Ishikawa (cell line): Measurements from ENCODE around the gene HFE.

ENCODE experiments used
- CEBPB ChIP-seq: IDR thresholded peaks from 2 replicates; pipeline ENCODE4 v1.6.1; 2012
- CREB1 ChIP-seq: IDR thresholded peaks from 2 replicates; pipeline ENCODE4 v1.6.1; 2012; ENCODE audit warnings: low read depth
- EGR1 ChIP-seq: IDR thresholded peaks from 2 replicates; pipeline ENCODE4 v1.6.1; 2012
- EP300 ChIP-seq: IDR thresholded peaks from 2 replicates; pipeline ENCODE4 v1.6.1; 2012; ENCODE audit warnings: borderline replicate concordance
- FOXM1 ChIP-seq: IDR thresholded peaks from 2 replicates; pipeline ENCODE4 v1.6.1; 2012; ENCODE audit warnings: low read depth, borderline replicate concordance
- MAX ChIP-seq: IDR thresholded peaks from 2 replicates; pipeline ENCODE4 v1.6.1; 2012
- NFIC ChIP-seq: IDR thresholded peaks from 2 replicates; pipeline ENCODE4 v1.6.1; 2012
- RAD21 ChIP-seq: IDR thresholded peaks from 2 replicates; pipeline ENCODE4 v1.6.1; 2012; ENCODE audit warnings: low read depth
- REST ChIP-seq: IDR thresholded peaks from 2 replicates; pipeline ENCODE4 v1.6.1; 2012; ENCODE audit warnings: low read depth, mild to moderate bottlenecking
- TAF1 ChIP-seq: IDR thresholded peaks from 2 replicates; pipeline ENCODE4 v1.6.1; 2012; ENCODE audit warnings: low read depth, mild to moderate bottlenecking
- TCF12 ChIP-seq: IDR thresholded peaks from 2 replicates; pipeline ENCODE4 v1.6.1; 2012; ENCODE audit warnings: low read depth
- TEAD4 ChIP-seq: IDR thresholded peaks from 2 replicates; pipeline ENCODE4 v1.6.1; 2012
- USF1 ChIP-seq: IDR thresholded peaks from 2 replicates; pipeline ENCODE4 v1.6.1; 2012
- YY1 ChIP-seq: IDR thresholded peaks from 2 replicates; pipeline ENCODE4 v1.6.1; 2012; ENCODE audit warnings: low read depth

- TF ChIP-seq EP300, result no peak
- no peak for TF ChIP-seq MAX
- TF ChIP-seq RAD21, result no peak
- TF ChIP-seq YY1, result no peak
- TF ChIP-seq CEBPB, result no peak
- TF ChIP-seq CREB1, result no peak
- no peak for TF ChIP-seq NFIC
- no peak for TF ChIP-seq TAF1
- TF ChIP-seq TEAD4, result no peak
- no peak for TF ChIP-seq REST
- TF ChIP-seq EGR1, result no peak
- TF ChIP-seq TCF12, result no peak
- no peak for TF ChIP-seq USF1
- TF ChIP-seq FOXM1, result no peak
Measured at GRCh38 chr6:26045928-26046368, 41.3 kb upstream of the HFE start.
